ENCODE measurements around the gene GPR183. TPM values are rescaled to one million over a fixed set of nuclear protein-coding genes. Genes with fewer than 3 reads are reported as not detected.

Gene GPR183
- total and polyA plus RNA-seq, 10 of the 15 experiments (the other 5 are each of a cell fraction or from before 2014, with no cell fraction given): 134 to 669 (median 225) TPM

- ATAC-seq (no peak), DNase-seq (ENCODE audit: low read depth, low spot score) (no peak), FAIRE-seq (no peak)
- WGBS (ENCODE audit: insufficient coverage, insufficient replicate concordance, low lambda C conversion rate, missing lambda C conversion rate): 76% methylated on average over 6 of the region's 6 CpGs
- no peak overlapping the region for H3K4me3 ChIP-seq
- H4K20me1 ChIP-seq (ENCODE audit: control insufficient read depth, insufficient read depth): no peaks in the 10 kb centered on the region
- in situ Hi-C loops (cut with MboI): loop anchor here (10.0 kb wide), 1 partner anchor 412 kb away; no protein-coding TSS in a partner anchor
- peaks cover 8% of the 10 kb centered on the region for H3K79me2 ChIP-seq (ENCODE audit: control insufficient read depth, insufficient read depth, low read length)
- no peaks in the 10 kb centered on the region for H3K9me3 ChIP-seq (replicated peaks; ENCODE audit: control insufficient read depth, insufficient read depth, low read length)
- POLR2A ChIA-PET: interaction anchor here (1.6 to 2.4 kb wide), 2 partner anchors 67 to 90 kb away, joined by 4 to 7 read pairs; partner anchors contain the start of gene UBAC2
- SMC1A ChIA-PET (ENCODE audit: uncharacterized antibody, unreplicated experiment): interaction anchor here (0.6 to 14.4 kb wide), 26 partner anchors 9 to 551 kb away, joined by 3 to 306 read pairs (median 13); partner anchors contain the start of genes GPR18, GPR183, TM9SF2 and UBAC2
- BruUV-seq (replicated peaks): no TSS peak
- CTCF ChIA-PET: interaction anchor here (0.7 to 12.3 kb wide), 37 partner anchors 8 to 425 kb away, joined by 3 to 470 read pairs (median 5); partner anchors contain the start of genes GPR18 and UBAC2
- RAD21 ChIA-PET (ENCODE audit: unreplicated experiment): interaction anchor here (0.8 to 12.6 kb wide), 14 partner anchors 11 to 397 kb away, joined by 3 to 338 read pairs (median 49); partner anchors contain the start of genes GPR183 and UBAC2
- peaks cover 0 to 5% of the 10 kb centered on the region in 2 experiments; a peak in 2 of 4 replicates for H3K36me3 ChIP-seq (ENCODE audit: control insufficient read depth in 2 of 2, insufficient read depth in 2 of 2, low read length in 1 of 2)
- no peak overlapping the region for H3K27ac ChIP-seq (ENCODE audit: control insufficient read depth, insufficient read depth)
- H3K4me1 ChIP-seq (ENCODE audit: control insufficient read depth, insufficient read depth, low read length): peaks cover 18% of the 10 kb centered on the region
- H3K9ac ChIP-seq (ENCODE audit: control insufficient read depth, insufficient read depth, low read length): no peak overlapping the region
- intact Hi-C loops (cut with micrococcal nuclease; ENCODE audit: unreplicated experiment): loop anchor here (1.0 to 10.0 kb wide), 5 partner anchors 91 to 425 kb away; partner anchors contain the start of gene CLYBL
- no peaks in the 10 kb centered on the region for H3K27me3 ChIP-seq (replicated peaks in 1 of 2; ENCODE audit: control insufficient read depth in 2 of 2, insufficient read depth in 2 of 2, low read length in 1 of 2)
- no peak overlapping the region for H3K4me2 ChIP-seq (ENCODE audit: control insufficient read depth, insufficient read depth)
- no peak overlapping the region for H2AFZ ChIP-seq (ENCODE audit: control insufficient read depth, low read depth, low read length)
- no peak for TF ChIP-seq USF2 (IDR thresholded peaks at IDR 0.05; ENCODE audit: borderline replicate concordance, low read depth, low read length)
- TF ChIP-seq CHD4 (IDR thresholded peaks at IDR 0.05): no peak
- TF ChIP-seq SREBF1 (IDR thresholded peaks at IDR 0.05; ENCODE audit: low read length): no peak
- no peak for TF ChIP-seq RELB (IDR thresholded peaks at IDR 0.05; ENCODE audit: low read depth)
- TF ChIP-seq ZNF274 (IDR thresholded peaks at IDR 0.05; ENCODE audit: insufficient read depth, insufficient read length): no peak
- TF ChIP-seq ZNF622 (IDR thresholded peaks at IDR 0.05): no peak
- TF ChIP-seq NRF1 (conservative IDR thresholded peaks at IDR 0.05; ENCODE audit: low read depth, low read length): no peak
- TF ChIP-seq EED (IDR thresholded peaks at IDR 0.05; ENCODE audit: low read depth): no peak
- TF ChIP-seq NR2C1 (IDR thresholded peaks at IDR 0.05): no peak
- TF ChIP-seq CBFB (IDR thresholded peaks at IDR 0.05; ENCODE audit: low read depth): no peak
Observed at GRCh38 chr13:99266827-99267226, 40.4 kb downstream of the GPR183 start.

All from GM12878 (cell line).